ENCODE results near the gene RPN1.

- no peak for TF ChIP-seq POLR2A (IDR thresholded peaks at IDR 0.05)
- TF ChIP-seq, protein P1, sequence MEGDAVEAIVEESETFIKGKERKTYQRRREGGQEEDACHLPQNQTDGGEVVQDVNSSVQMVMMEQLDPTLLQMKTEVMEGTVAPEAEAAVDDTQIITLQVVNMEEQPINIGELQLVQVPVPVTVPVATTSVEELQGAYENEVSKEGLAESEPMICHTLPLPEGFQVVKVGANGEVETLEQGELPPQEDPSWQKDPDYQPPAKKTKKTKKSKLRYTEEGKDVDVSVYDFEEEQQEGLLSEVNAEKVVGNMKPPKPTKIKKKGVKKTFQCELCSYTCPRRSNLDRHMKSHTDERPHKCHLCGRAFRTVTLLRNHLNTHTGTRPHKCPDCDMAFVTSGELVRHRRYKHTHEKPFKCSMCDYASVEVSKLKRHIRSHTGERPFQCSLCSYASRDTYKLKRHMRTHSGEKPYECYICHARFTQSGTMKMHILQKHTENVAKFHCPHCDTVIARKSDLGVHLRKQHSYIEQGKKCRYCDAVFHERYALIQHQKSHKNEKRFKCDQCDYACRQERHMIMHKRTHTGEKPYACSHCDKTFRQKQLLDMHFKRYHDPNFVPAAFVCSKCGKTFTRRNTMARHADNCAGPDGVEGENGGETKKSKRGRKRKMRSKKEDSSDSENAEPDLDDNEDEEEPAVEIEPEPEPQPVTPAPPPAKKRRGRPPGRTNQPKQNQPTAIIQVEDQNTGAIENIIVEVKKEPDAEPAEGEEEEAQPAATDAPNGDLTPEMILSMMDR (IDR thresholded peaks at IDR 0.05 in 4 of 5, conservative IDR thresholded peaks at IDR 0.05 in 1 of 5), result no peak
These were observed 32.3 kb downstream of the RPN1 start for GRCh38 chr3:128618398-128618726.

Data from gastrocnemius medialis (tissue), 4 donors.